HUES48 (cell line): ENCODE data around the gene SEMA3F.

ENCODE experiments used
- H3K27ac ChIP-seq: one replicate; pipeline ENCODE4 v1.7.0; 2013; ENCODE audit warnings: low read depth, low read length, inconsistent platforms
- H3K27me3 ChIP-seq: 2 replicates; pipeline ENCODE4 v1.6.1; 2013; ENCODE audit warnings: mild to moderate bottlenecking, low read length; ENCODE audit not compliant: control insufficient read depth, insufficient read depth
- H3K36me3 ChIP-seq: 2 replicates; pipeline ENCODE4 v1.6.1; 2013; ENCODE audit warnings: low read length; ENCODE audit not compliant: control insufficient read depth, insufficient read depth
- H3K4me1 ChIP-seq: 2 replicates; pipeline ENCODE4 v1.6.1; 2013; ENCODE audit warnings: mild to moderate bottlenecking, low read length; ENCODE audit not compliant: control insufficient read depth, insufficient read depth
- H3K4me3 ChIP-seq: 2 replicates; pipeline ENCODE4 v1.5.1; 2013; ENCODE audit warnings: mild to moderate bottlenecking, low read depth, low read length
- H3K9ac ChIP-seq: 2 replicates; pipeline ENCODE4 v1.6.1; 2013; ENCODE audit warnings: mild to moderate bottlenecking, low read depth, low read length, moderate library complexity
- H3K9me3 ChIP-seq: 2 replicates; pipeline ENCODE4 v1.6.1; 2013; ENCODE audit warnings: low read length; ENCODE audit not compliant: control insufficient read depth, insufficient read depth

The SEMA3F gene

DNA sequence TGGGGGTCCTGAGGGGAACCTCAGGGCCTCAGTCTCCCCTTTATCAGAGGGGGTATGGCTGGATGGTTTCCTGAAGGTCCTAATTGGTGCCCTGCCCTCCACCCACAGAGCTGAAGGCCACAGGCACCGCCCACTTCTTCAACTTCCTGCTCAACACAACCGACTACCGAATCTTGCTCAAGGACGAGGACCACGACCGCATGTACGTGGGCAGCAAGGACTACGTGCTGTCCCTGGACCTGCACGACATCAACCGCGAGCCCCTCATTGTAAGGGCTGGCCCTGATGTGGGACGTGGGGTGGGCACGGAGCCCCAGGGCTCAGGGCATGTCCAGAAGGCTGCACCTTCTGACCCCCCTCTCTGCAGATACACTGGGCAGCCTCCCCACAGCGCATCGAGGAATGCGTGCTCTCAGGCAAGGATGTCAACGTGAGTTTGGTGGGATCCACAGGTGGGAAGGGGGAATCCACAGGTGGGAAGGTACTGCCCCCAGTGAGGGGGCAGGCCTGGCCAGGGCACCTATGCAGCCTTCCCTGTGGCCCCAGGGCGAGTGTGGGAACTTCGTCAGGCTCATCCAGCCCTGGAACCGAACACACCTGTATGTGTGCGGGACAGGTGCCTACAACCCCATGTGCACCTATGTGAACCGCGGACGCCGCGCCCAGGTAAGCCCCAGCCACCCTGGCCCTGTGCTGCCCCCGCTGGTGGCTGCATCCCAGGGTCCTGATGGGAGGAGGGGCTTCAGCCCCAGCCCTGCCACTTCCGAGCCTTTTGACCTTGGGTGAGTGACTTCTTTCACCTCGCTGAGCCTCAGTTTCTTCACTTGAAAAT is 18.8 kb downstream of the SEMA3F start:
- Histone ChIP-seq H3K9ac (no peak overlapping the region), H3K36me3 (peaks cover 38% of the 10 kb centered on the region), H3K4me3 (no peak overlapping the region), H3K4me1 (peaks cover 6% of the 10 kb centered on the region; the same call in 1 of the 2 replicates), H3K27me3 (no peaks in the 10 kb centered on the region), H3K9me3 (no peaks in the 10 kb centered on the region), H3K27ac (no peak overlapping the region)

DNA sequence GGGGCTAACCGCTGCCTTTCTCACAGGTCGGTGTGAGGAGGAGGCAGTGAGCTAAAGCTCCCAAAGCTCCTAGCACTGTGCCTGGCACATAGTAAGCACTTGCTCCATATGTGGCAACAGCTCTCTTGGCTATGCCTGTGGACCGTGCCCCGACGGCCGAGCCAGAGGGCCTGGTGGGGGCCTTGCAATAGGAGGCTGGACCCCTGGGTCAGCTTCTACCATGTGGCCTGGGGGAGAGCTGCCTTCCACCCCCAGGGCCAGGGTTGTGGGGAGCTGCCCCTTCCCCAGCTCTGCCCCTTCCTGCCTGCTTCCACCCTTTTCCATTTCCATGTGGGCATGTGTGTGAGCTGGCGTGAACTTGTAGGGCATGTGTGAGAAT is 19.4 kb downstream of the SEMA3F start:
- peaks cover 6% of the 10 kb centered on the region; the same call in 1 of the 2 replicates for H3K4me1 ChIP-seq
- no peaks in the 10 kb centered on the region for H3K27me3 ChIP-seq
- H3K27ac ChIP-seq: no peak overlapping the region
- no peaks in the 10 kb centered on the region for H3K9me3 ChIP-seq
- no peak overlapping the region for H3K9ac ChIP-seq
- H3K36me3 ChIP-seq: peaks cover 38% of the 10 kb centered on the region
- no peak overlapping the region for H3K4me3 ChIP-seq

DNA sequence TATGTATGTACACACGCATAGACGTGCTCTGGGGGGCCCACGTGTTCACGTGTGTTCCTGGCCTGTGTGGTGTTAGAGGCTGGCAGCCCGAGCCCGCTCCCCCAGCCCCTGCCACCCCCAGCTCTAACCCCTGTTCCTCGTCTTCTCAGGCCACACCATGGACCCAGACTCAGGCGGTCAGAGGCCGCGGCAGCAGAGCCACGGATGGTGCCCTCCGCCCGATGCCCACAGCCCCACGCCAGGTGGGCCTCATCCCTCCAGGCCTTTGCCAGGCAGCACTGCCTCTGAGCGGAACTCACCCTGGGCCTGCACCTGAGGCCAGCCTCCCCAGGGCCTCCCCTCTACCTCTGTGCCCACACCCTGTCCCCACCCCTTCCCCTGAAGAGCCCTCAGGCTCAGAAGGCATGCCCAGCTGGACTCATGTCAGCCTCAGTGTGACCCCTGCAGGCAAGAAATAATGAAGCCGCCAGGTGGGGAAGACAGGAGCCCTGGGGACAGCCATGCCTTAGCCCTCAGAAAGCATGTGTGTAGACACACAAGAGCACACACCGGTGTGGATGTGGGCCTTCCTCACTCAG is 19.9 kb downstream of the SEMA3F start:
- Histone ChIP-seq H3K9me3 (no peaks in the 10 kb centered on the region), H3K27ac (no peak overlapping the region), H3K27me3 (no peaks in the 10 kb centered on the region), H3K36me3 (peaks cover 38% of the 10 kb centered on the region), H3K9ac (no peak overlapping the region), H3K4me1 (peaks cover 6% of the 10 kb centered on the region; the same call in 1 of the 2 replicates), H3K4me3 (no peak overlapping the region)

DNA sequence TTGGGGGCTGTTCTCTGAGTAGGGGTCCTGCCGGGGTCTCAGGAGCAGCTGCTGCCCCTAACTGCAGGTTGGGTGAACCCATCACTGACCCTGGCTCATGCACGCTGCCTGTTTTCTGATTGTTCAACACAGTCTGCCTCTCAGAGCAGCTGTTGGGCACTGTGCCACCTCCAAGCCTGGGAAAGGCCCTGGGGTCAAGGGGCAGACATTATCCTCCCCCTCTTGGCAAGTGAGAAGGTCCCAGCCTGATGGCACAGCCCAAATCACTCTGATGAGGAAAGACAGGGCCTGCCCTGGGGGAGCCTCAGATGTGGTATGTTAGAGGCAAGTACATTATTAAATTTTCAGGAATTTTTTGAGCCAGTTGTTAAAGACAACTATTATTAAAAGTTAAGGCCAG is 22.2 kb downstream of the SEMA3F start:
- Histone ChIP-seq H3K27me3 (no peaks in the 10 kb centered on the region), H3K27ac (no peak overlapping the region), H3K9me3 (no peaks in the 10 kb centered on the region), H3K36me3 (peaks cover 46% of the 10 kb centered on the region), H3K9ac (no peak overlapping the region), H3K4me1 (no peaks in the 10 kb centered on the region), H3K4me3 (no peak overlapping the region)

DNA sequence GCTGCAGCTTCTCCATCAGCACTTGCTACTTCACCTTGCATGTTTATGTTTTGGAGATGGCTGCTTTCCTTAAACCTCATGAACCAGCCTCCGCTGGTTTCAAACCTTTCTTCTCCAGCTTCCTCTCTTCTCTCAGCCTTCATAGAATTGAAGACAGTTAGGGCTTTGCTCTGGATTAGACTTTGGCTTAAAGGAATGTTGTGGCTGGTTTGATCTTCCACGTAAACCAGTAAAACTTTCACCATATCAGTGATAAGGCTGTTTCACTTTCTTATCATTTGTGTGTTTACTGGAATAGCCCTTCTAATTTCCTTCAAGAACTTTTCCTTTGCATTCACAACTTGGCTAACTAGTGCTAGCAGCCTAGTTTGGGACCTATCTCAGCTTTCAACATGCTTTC is 24.6 kb downstream of the SEMA3F start:
- H3K36me3 ChIP-seq: peaks cover 45% of the 10 kb centered on the region
- no peak overlapping the region for H3K4me3 ChIP-seq
- no peaks in the 10 kb centered on the region for H3K9me3 ChIP-seq
- H3K27ac ChIP-seq: no peak overlapping the region
- no peak overlapping the region for H3K9ac ChIP-seq
- no peaks in the 10 kb centered on the region for H3K4me1 ChIP-seq
- no peaks in the 10 kb centered on the region for H3K27me3 ChIP-seq

DNA sequence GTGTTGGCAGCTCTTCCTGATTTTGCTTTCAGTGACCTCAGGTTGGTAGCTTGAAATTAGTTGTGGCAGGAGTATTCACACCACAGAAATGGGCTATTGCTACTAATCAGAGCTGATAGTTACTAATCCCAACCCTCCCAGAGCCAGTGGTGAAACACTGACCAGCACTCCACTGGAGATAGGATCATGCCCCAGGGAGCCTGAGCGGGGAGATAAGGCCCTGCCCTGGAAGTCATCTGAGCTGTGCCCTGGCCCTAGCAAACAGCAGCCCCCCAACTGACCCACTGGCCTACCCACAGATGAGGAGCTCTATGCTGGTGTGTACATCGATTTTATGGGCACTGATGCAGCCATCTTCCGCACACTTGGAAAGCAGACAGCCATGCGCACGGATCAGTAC is 26.9 kb downstream of the SEMA3F start:
- no peaks in the 10 kb centered on the region for H3K4me1 ChIP-seq
- no peak overlapping the region for H3K9ac ChIP-seq
- no peaks in the 10 kb centered on the region for H3K27me3 ChIP-seq
- peaks cover 48% of the 10 kb centered on the region for H3K36me3 ChIP-seq
- H3K27ac ChIP-seq: no peak overlapping the region
- no peak overlapping the region for H3K4me3 ChIP-seq
- H3K9me3 ChIP-seq: no peaks in the 10 kb centered on the region

DNA sequence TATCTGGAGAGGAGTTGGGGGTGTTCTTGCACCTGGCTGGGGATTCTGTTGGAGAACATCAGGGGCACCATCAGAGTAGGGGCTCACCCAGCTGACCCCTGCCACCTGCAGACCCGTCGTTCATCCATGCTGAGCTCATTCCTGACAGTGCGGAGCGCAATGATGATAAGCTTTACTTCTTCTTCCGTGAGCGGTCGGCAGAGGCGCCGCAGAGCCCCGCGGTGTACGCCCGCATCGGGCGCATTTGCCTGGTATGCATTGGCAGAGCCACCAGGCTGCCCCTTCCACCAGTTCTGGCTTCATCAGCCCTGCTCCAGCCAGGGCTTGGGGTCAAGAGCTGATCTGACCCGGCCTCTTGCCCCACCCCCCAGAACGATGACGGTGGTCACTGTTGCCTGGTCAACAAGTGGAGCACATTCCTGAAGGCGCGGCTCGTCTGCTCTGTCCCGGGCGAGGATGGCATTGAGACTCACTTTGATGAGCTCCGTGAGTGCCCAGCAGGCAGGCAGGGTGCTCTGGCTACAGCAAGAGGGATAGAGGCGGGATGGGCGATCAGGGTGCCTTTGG is 27.5 kb downstream of the SEMA3F start:
- no peaks in the 10 kb centered on the region for H3K27me3 ChIP-seq
- peaks cover 45% of the 10 kb centered on the region for H3K36me3 ChIP-seq
- H3K27ac ChIP-seq: no peak overlapping the region

DNA sequence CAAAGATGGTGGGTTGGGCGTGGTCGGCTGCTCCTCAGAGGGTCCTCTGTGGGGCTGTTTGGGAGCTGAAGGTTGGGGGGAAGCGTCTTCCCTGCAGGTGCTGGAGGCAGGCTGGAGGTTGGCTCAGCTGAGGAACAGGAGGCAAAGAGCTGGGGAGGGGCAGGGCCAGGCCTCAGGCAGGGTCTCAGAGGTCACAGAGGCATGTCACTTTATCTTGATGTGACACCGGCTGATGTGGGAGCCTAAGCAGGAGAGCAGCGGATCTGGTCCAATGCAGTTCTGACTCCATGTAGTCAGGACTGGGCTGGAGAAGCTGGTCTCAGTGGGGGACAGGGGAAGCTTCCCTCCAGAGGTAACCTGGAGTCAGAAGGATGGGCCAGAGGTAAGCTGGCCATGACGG is 28.6 kb downstream of the SEMA3F start:
- H3K9me3 ChIP-seq: no peaks in the 10 kb centered on the region
- peaks cover 50% of the 10 kb centered on the region for H3K36me3 ChIP-seq
- no peaks in the 10 kb centered on the region for H3K4me1 ChIP-seq
- no peak overlapping the region for H3K27ac ChIP-seq
- no peak overlapping the region for H3K9ac ChIP-seq
- no peak overlapping the region for H3K4me3 ChIP-seq
- no peaks in the 10 kb centered on the region for H3K27me3 ChIP-seq

More for the DNA sequence above, 27.5 kb downstream of the SEMA3F start:
- Histone ChIP-seq H3K9ac (no peak overlapping the region), H3K4me1 (no peaks in the 10 kb centered on the region), H3K4me3 (no peak overlapping the region), H3K9me3 (no peaks in the 10 kb centered on the region)

DNA sequence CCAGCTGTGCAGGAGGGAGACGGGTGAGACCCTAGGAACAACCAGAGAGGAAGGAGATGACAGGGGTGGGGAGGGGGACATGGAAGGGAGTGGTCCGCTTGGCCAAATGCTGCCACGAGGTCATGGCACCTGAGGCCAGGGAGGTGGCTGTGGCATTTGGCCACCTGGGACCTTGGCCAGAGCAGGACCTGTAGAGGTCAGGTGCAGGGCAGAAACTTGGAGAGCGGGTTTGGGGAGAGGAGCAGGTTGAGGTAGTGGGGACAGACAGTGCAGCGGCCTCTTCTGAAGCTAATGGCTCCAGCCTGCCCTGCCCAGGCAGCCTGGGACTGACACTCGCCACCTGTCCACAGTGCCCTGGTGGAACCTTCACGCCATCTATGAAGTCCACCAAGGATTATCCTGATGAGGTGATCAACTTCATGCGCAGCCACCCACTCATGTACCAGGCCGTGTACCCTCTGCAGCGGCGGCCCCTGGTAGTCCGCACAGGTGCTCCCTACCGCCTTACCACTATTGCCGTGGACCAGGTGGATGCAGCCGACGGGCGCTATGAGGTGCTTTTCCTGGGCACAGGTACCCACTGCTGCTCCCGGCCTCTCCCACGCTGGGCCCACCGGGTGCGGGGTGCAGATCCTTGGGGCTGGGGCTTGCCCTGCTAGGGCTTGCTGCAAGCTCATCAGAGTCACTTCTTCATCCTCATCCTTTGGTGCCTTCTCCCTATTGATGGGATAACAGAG is 29.3 kb downstream of the SEMA3F start:
- Histone ChIP-seq H3K36me3 (peaks cover 50% of the 10 kb centered on the region), H3K4me1 (no peaks in the 10 kb centered on the region), H3K9ac (no peak overlapping the region), H3K27me3 (no peaks in the 10 kb centered on the region), H3K4me3 (no peak overlapping the region), H3K27ac (no peak overlapping the region), H3K9me3 (no peaks in the 10 kb centered on the region)

DNA sequence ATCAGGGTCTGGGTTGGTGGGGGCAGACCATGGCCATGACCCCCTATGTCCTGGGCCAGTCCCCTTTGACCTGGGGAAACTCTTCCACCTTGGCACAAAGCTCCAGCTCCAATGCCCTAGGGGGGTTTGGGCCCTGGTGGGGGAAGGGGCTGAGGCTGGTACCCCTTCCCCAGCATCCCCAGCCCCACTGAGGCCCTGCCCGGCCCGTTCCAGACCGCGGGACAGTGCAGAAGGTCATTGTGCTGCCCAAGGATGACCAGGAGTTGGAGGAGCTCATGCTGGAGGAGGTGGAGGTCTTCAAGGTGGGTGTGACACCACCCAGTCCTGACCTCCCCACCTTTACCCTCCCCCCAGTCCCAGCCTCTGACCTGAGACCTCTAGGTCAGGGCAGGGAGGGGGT is 30.1 kb downstream of the SEMA3F start:
- H3K27ac ChIP-seq: no peak overlapping the region
- no peaks in the 10 kb centered on the region for H3K9me3 ChIP-seq
- H3K36me3 ChIP-seq: peaks cover 50% of the 10 kb centered on the region
- no peaks in the 10 kb centered on the region for H3K4me1 ChIP-seq
- no peak overlapping the region for H3K4me3 ChIP-seq
- H3K27me3 ChIP-seq: no peaks in the 10 kb centered on the region
- no peak overlapping the region for H3K9ac ChIP-seq

DNA sequence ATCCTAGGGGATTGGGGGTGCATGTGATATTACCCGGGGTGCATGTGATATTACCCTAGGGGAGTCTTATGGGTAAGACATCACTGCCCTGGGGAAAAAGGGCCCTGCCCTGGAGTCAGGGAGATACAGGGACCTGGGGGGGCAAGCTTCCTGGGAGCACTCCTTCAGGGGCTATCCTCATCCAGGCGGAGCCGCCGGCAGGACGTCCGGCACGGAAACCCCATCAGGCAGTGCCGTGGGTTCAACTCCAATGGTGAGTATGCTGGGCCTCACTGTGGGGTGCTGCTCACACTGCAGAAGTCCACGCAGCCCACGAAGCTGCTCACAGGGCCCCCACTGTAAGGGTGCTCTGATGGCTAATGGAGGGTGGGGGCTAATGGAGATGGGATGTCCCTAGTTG is 31.0 kb downstream of the SEMA3F start:
- peaks cover 47% of the 10 kb centered on the region for H3K36me3 ChIP-seq
- H3K27me3 ChIP-seq: no peaks in the 10 kb centered on the region
- no peak overlapping the region for H3K27ac ChIP-seq

More for the DNA sequence above, 31.0 kb downstream of the SEMA3F start:
- no peaks in the 10 kb centered on the region for H3K9me3 ChIP-seq
- H3K4me3 ChIP-seq: no peak overlapping the region
- no peaks in the 10 kb centered on the region for H3K4me1 ChIP-seq
- H3K9ac ChIP-seq: no peak overlapping the region
